H1 (cell line): ENCODE results near the gene CYSRT1. TPM values are rescaled to one million over a fixed set of nuclear protein-coding genes. Genes with fewer than 3 reads are reported as not detected.

ENCODE experiments used
- CTCF ChIA-PET: fragments of 300-600 bp; sonication (Branson Sonifier 250); formaldehyde crosslinking; loops from one replicate; lab custom pipeline; 2021; ENCODE audit not compliant: partially characterized antibody; lab: Charles Lee
- POLR2A ChIA-PET: fragments of 300-600 bp; sonication (Branson Sonifier 250); formaldehyde crosslinking; loops from one replicate; lab custom pipeline; 2021; ENCODE audit warnings: inconsistent platforms; ENCODE audit not compliant: partially characterized antibody; lab: Charles Lee
- DNase-seq, 2 experiments: peaks; one replicate each; pipeline versions ENCODE4 v3.0.0 to v3.0.0-alpha.2; 2010 to 2022; ENCODE audit warnings: low spot score in 2 of 2, low read depth in 1 of 2, mixed read lengths in 1 of 2
- FAIRE-seq: peaks from 2 replicates; lab custom pipeline; 2011; peaks lifted over from hg19 to GRCh38; lab: Jason Lieb, UNC
- H2AFZ ChIP-seq: 2 replicates; pipeline ENCODE4 v1.8.1; 2012; ENCODE audit warnings: low read length, inconsistent platforms
- H2AK5ac ChIP-seq: 2 replicates; pipeline ENCODE4 v1.6.1; 2013; ENCODE audit warnings: low read depth, low read length
- H2BK120ac ChIP-seq: replicated peaks from 2 replicates; pipeline ENCODE3; 2013; ENCODE audit warnings: low read depth, low read length, inconsistent platforms
- H2BK12ac ChIP-seq: 2 replicates; pipeline ENCODE4 v1.6.1; 2013; ENCODE audit warnings: low read depth, low read length
- H2BK15ac ChIP-seq: 2 replicates; pipeline ENCODE4 v1.6.1; 2013; ENCODE audit warnings: low read length
- H2BK20ac ChIP-seq: 2 replicates; pipeline ENCODE4 v1.6.1; 2013; ENCODE audit warnings: low read length
- H2BK5ac ChIP-seq: 2 replicates; pipeline ENCODE4 v1.6.1; 2013; ENCODE audit warnings: low read depth, low read length
- H3K14ac ChIP-seq: 2 replicates; pipeline ENCODE4 v1.6.1; 2013; ENCODE audit warnings: inconsistent platforms; ENCODE audit not compliant: insufficient read length
- H3K18ac ChIP-seq: 2 replicates; pipeline ENCODE4 v1.6.1; 2013; ENCODE audit warnings: low read length; ENCODE audit errors: extremely low read depth
- H3K23ac ChIP-seq: 2 replicates; pipeline ENCODE4 v1.6.1; 2013; ENCODE audit warnings: inconsistent platforms; ENCODE audit not compliant: insufficient read length
- H3K23me2 ChIP-seq: 2 replicates; pipeline ENCODE4 v1.6.1; 2013; ENCODE audit warnings: low read depth, low read length
- H3K27ac ChIP-seq: 2 replicates; pipeline ENCODE4 v1.6.1; 2011; ENCODE audit warnings: low read depth, low read length, inconsistent platforms
- H3K27me3 ChIP-seq, 4 experiments: replicated peaks in 1 of 4; 1 replicate in 1 of 4; 2 replicates in 3 of 4; pipeline versions ENCODE4 v1.6.1 to v1.8.1; 2011 to 2013; ENCODE audit warnings: low read length in 3 of 4, mild to moderate bottlenecking in 3 of 4, inconsistent platforms in 2 of 4, mixed read lengths in 2 of 4, moderate library complexity in 1 of 4; ENCODE audit not compliant: control insufficient read depth in 3 of 4, insufficient read depth in 3 of 4; ENCODE audit errors: extremely low read depth in 1 of 4
- H3K36me3 ChIP-seq, 4 experiments: 2 replicates each; pipeline versions ENCODE4 v1.6.1 to v1.8.1; 2011 to 2013; ENCODE audit warnings: mild to moderate bottlenecking in 4 of 4, low read length in 3 of 4, moderate library complexity in 2 of 4, control low read depth in 1 of 4, inconsistent platforms in 1 of 4; ENCODE audit not compliant: insufficient read depth in 4 of 4, control insufficient read depth in 2 of 4
- H3K4ac ChIP-seq: replicated peaks from 2 replicates; pipeline ENCODE3; 2013; ENCODE audit warnings: low read length, low read depth, mixed read lengths, inconsistent platforms; ENCODE audit not compliant: insufficient read length
- H3K4me1 ChIP-seq, 4 experiments: replicated peaks in 1 of 4; 1 replicate in 1 of 4; 2 replicates in 3 of 4; pipeline versions ENCODE4 v1.6.1 to v1.8.1; 2011 to 2013; ENCODE audit warnings: low read length in 3 of 4, inconsistent platforms in 2 of 4, mixed read lengths in 1 of 4; ENCODE audit not compliant: insufficient read depth in 4 of 4, control insufficient read depth in 3 of 4
- H3K4me2 ChIP-seq, 2 experiments: 2 replicates each; pipeline versions ENCODE4 v1.6.1 to v1.8.1; 2011 to 2013; ENCODE audit warnings: low read depth in 2 of 2, low read length in 2 of 2, control low read depth in 1 of 2, inconsistent platforms in 1 of 2, mild to moderate bottlenecking in 1 of 2; ENCODE audit not compliant: insufficient read depth in 1 of 2
- H3K4me3 ChIP-seq, 4 experiments: fragments of 200-600, 300-600 bp in 1 of 4; sonication (generic), shearing (Covaris generic), sonication (Bioruptor Twin) in 1 of 4; 2 replicates each; pipeline versions ENCODE4 v1.5.1 to v1.8.1; 2011 to 2016; ENCODE audit warnings: low read length in 4 of 4, low read depth in 3 of 4, control low read depth in 2 of 4, inconsistent platforms in 2 of 4, mild to moderate bottlenecking in 2 of 4, mixed read lengths in 1 of 4, moderate library complexity in 1 of 4; ENCODE audit not compliant: insufficient read depth in 2 of 4; ENCODE audit errors: extremely low read depth in 1 of 4
- H3K56ac ChIP-seq: replicated peaks from 2 replicates; pipeline ENCODE3; 2013; ENCODE audit warnings: low read depth, mild to moderate bottlenecking, mixed read lengths, low read length, inconsistent platforms; ENCODE audit not compliant: insufficient read length
- H3K79me1 ChIP-seq: 2 replicates; pipeline ENCODE4 v1.6.1; 2013; ENCODE audit warnings: low read depth, low read length, control low read depth
- H3K79me2 ChIP-seq, 2 experiments: 2 replicates each; pipeline versions ENCODE4 v1.6.1 to v1.8.1; 2012 to 2013; ENCODE audit warnings: low read length in 2 of 2, mild to moderate bottlenecking in 2 of 2, inconsistent platforms in 1 of 2; ENCODE audit not compliant: insufficient read depth in 2 of 2, control insufficient read depth in 1 of 2
- H3K9ac ChIP-seq, 4 experiments: replicated peaks in 1 of 4; 1 replicate in 1 of 4; 2 replicates in 3 of 4; pipeline versions ENCODE4 v1.6.1 to v1.8.1; 2011 to 2013; ENCODE audit warnings: low read depth in 3 of 4, low read length in 3 of 4, control low read depth in 2 of 4, mild to moderate bottlenecking in 2 of 4, moderate library complexity in 2 of 4, inconsistent platforms in 1 of 4; ENCODE audit errors: extremely low read depth in 1 of 4
- H3K9me3 ChIP-seq, 2 experiments: 2 replicates each; pipeline versions ENCODE4 v1.6.1 to v1.8.1; 2012 to 2013; ENCODE audit warnings: mild to moderate bottlenecking in 2 of 2, moderate library complexity in 2 of 2, control low read depth in 1 of 2, inconsistent platforms in 1 of 2, low read depth in 1 of 2, low read length in 1 of 2, mixed read lengths in 1 of 2; ENCODE audit not compliant: insufficient read depth in 2 of 2
- H4K20me1 ChIP-seq, 2 experiments: replicated peaks in 1 of 2; 2 replicates each; pipeline versions ENCODE3 to v1.8.1; 2011 to 2013; ENCODE audit warnings: inconsistent platforms in 2 of 2, low read length in 2 of 2, mild to moderate bottlenecking in 1 of 2; ENCODE audit not compliant: insufficient read depth in 2 of 2, control insufficient read depth in 1 of 2
- H4K5ac ChIP-seq: 2 replicates; pipeline ENCODE4 v1.6.1; 2013; ENCODE audit warnings: low read length, low read depth, mixed read lengths, inconsistent platforms; ENCODE audit not compliant: insufficient read length
- H4K8ac ChIP-seq: 2 replicates; pipeline ENCODE4 v1.8.0; 2013; ENCODE audit warnings: mild to moderate bottlenecking, moderate library complexity, low read length, inconsistent platforms; ENCODE audit not compliant: insufficient read depth; ENCODE audit errors: extremely low read depth
- H4K91ac ChIP-seq: replicated peaks from 2 replicates; pipeline ENCODE3; 2013; ENCODE audit warnings: low read length, mixed read lengths, inconsistent platforms; ENCODE audit not compliant: insufficient read length
- CBX8 ChIP-seq: fragments of 300-800, 300-1000 bp; sonication (generic); IDR thresholded peaks from 2 replicates; pipeline ENCODE4 v1.7.1; 2016; ENCODE audit warnings: low read depth, low read length, borderline replicate concordance
- RBBP5 ChIP-seq: IDR thresholded peaks from 2 replicates; pipeline ENCODE4 v1.7.1; 2012; ENCODE audit warnings: low read depth, mild to moderate bottlenecking, inconsistent platforms, low read length, moderate library complexity, borderline replicate concordance
- RXRA ChIP-seq: IDR thresholded peaks from 2 replicates; pipeline ENCODE4 v1.6.1; 2011; ENCODE audit warnings: low read depth, mild to moderate bottlenecking, low read length, moderate library complexity; ENCODE audit not compliant: insufficient read depth
- WGBS, 2 experiments: shearing (Covaris generic) in 1 of 2; methylation state at CpG; one replicate each; pipeline versions ENCODE4 v1.1.6 to v1.1.7; 2013 to 2015; ENCODE audit warnings: low lambda C conversion rate in 2 of 2, mixed read lengths in 2 of 2, inconsistent platforms in 1 of 2, low coverage in 1 of 2, missing lambda C conversion rate in 1 of 2; ENCODE audit not compliant: insufficient replicate concordance in 2 of 2, insufficient coverage in 1 of 2, insufficient read length in 1 of 2; ENCODE audit errors: extremely low coverage in 1 of 2, missing lambda C conversion rate in 1 of 2; 5-methylcytosine and 5-hydroxymethylcytosine counted together
- polyA plus RNA-seq, 7 experiments: library from polyadenylated mRNA; depleted of rRNA in 3 of 7; stranded (reverse) in 5 of 7; unstranded in 2 of 7; fragments of >200 nt in 5 of 7; fragments of 200-250 nt in 2 of 7; gene quantifications; 1 replicate in 5 of 7; 2 replicates in 1 of 7; 4 replicates in 1 of 7; pipeline versions ENCODE4 v1.2.1 to v1.2.3, GENCODE V29; 2011 to 2013; ENCODE audit warnings: missing spikeins in 2 of 7, mixed read lengths in 2 of 7
- total RNA-seq: library from RNA; stranded (reverse); fragmentation: NEBNext Ultra II Directional; extraction: Animal tissue kit (Norgen Biotek cat#: 25700); gene quantifications from 2 replicates; pipeline ENCODE4 v1.2.1, GENCODE V29; 2021

Gene CYSRT1
- total and polyA plus RNA-seq, 2 of the 8 experiments (the other 6 are each of a cell fraction or from before 2014, with no cell fraction given): 1.0 to 6.5 TPM

DNA sequence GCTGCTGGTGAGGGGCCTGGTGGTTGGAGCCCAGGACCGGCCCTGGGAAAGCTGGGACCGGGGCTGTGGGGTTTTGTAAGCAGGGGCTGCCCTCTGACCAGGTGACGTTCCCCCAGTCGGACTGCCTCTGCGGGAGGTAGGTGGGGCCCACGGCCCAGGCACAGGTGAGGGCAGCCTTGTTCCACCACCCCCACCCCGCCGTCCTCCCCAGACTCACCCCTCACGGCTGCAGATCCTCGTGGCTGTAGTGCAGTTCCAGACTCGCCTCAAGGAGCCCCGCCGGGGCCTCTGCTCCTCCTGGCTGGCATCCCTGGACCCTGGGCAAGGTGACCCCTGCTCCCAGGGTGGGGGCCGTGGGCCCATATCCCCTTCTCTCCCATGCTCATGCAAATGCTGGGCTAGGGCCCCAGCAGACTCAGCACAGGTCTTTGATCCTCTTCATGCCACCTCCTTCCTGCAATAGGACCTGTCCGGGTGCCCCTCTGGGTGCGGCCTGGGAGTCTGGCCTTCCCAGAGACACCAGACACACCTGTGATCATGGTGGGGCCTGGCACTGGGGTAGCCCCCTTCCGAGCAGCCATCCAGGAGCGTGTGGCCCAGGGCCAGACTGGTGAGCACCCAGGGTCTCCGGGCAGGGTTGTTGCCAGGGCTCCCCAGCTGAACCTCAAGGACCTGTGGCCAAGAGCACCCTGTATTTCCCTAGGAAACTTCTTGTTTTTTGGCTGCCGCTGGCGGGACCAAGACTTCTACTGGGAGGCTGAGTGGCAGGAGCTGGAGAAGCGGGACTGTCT lies 9.6 kb upstream of the CYSRT1 start:
- Histone ChIP-seq H3K4me3 (no peak overlapping the region), H4K8ac (no peak overlapping the region), H4K20me1 (peaks cover 0 to 16% of the 10 kb centered on the region in 2 experiments), H3K27me3 (no peaks in the 10 kb centered on the region), H3K23me2 (no peaks in the 10 kb centered on the region), H3K18ac (no peak overlapping the region), H2BK12ac (no peak overlapping the region), H4K5ac (no peak overlapping the region), H3K14ac (no peak overlapping the region), H3K79me2 (no peaks in the 10 kb centered on the region), H4K91ac (no peak overlapping the region), H3K4me1 (peaks cover 0 to 6% (median 4%) of the 10 kb centered on the region in 4 experiments; a peak in 5 of 7 replicates), H2BK5ac (no peak overlapping the region), H2BK120ac (no peak overlapping the region), H2AFZ (no peak overlapping the region), H2AK5ac (no peak overlapping the region)
- ChIA-PET CTCF (interaction anchor here (0.7 to 4.0 kb wide), 16 partner anchors 9 to 95 kb away, joined by 3 to 31 read pairs (median 6); partner anchors contain the start of genes ANAPC2, CYSRT1, RNF224 and SSNA1), POLR2A (interaction anchor here (1.1 to 69.9 kb wide), 9 partner anchors 8 to 100 kb away, joined by 3 to 1462 read pairs (median 7); partner anchors contain the start of genes ANAPC2, NDOR1, NELFB and SLC34A3)
- TF ChIP-seq RBBP5: no peak
- no peak for TF ChIP-seq RXRA
- no peak for TF ChIP-seq CBX8
- TF ChIP-seq, all 59 proteins: peak for 0
- DNase-seq: no peak
- no peak overlapping the region for H3K27ac ChIP-seq
- no peak overlapping the region for H2BK15ac ChIP-seq
- H2BK20ac ChIP-seq: no peak overlapping the region
- FAIRE-seq: no peak
- H3K4me2 ChIP-seq: no peak overlapping the region
- no peak overlapping the region for H3K4ac ChIP-seq
- no peak overlapping the region for H3K56ac ChIP-seq
- 89% methylated on average over 20 of the region's 22 CpGs; no CpG with 5 or more reads in 1 of the 2 experiments for WGBS, 2 experiments
- no peaks in the 10 kb centered on the region for H3K9me3 ChIP-seq
- H3K36me3 ChIP-seq: peaks cover 0 to 22% (median 7%) of the 10 kb centered on the region in 4 experiments; a peak in 7 of 8 replicates
- no peak overlapping the region for H3K23ac ChIP-seq
- H3K79me1 ChIP-seq: no peaks in the 10 kb centered on the region; the same call in 1 of the 2 replicates
- H3K9ac ChIP-seq: no peak overlapping the region
